ENCODE measurements around the gene SUGP1. TPM values are rescaled to one million over a fixed set of nuclear protein-coding genes. Genes with fewer than 3 reads are reported as not detected.
A peak's percentile ranks its signal among the peaks of the same experiment; 100 is the strongest.

Gene SUGP1
- total RNA-seq, 1 donor from 2014 or later: 79.8 TPM

DNA sequence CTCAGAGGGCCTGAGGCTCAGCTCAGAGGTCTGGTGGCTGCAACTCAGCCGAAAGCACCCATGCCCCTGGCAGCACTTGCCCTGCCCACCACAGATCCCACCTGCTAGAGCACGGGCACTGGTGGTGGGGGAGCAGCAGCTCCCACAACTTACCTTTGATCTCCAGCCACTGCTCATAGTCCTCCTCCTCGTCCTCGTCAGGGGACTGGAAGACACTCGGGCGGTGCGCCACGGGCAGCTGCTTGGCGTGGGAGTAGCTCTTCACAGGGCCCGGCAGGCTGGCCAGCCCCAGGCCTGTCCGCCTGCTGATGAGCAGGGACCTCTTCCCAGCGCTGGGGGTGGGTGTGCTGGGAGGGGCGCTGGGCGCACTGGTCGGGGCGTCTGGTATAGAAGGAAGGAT lies 14.6 kb downstream of the SUGP1 start:
- Mint-ChIP-seq H3K27ac (no peak overlapping the region), H3K36me3 (ENCODE audit: low read depth) (peaks cover 25% of the 10 kb centered on the region)
- no peak for DNase-seq (ENCODE audit: low spot score)

DNA sequence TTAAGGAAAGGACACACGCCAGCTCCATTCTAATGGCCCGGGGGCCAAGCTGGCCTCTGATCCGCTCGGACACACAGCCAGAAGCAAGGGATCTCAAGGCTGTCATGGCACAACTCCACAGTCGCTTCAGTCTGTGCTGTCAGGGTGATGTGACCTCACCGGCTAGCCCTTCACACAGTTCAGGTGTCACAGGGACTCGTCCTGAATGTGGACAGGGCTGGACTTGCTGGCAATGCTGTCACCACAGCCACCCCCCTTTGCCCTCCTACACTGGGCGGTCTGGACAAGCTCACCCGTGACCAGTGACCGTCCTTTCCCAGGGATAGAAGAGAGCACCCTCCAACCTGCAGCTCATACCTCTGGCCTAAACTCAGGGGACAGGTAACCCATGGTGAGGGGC lies 15.2 kb downstream of the SUGP1 start:
- DNase-seq (ENCODE audit: low spot score): no peak
- H3K9me3 Mint-ChIP-seq: no peaks in the 10 kb centered on the region
- no peak overlapping the region for H3K4me3 Mint-ChIP-seq
- no peak overlapping the region for H3K27ac Mint-ChIP-seq
- intact Hi-C loops (cut with micrococcal nuclease): no loop called here
- no peaks in the 10 kb centered on the region for H3K4me1 Mint-ChIP-seq (ENCODE audit: low read depth)
- no peaks in the 10 kb centered on the region for H3K27me3 Mint-ChIP-seq (ENCODE audit: insufficient read depth)
- H3K36me3 Mint-ChIP-seq (ENCODE audit: low read depth): peaks cover 24% of the 10 kb centered on the region

More for the DNA sequence above, 14.6 kb downstream of the SUGP1 start:
- no peak overlapping the region for H3K4me3 Mint-ChIP-seq
- no peaks in the 10 kb centered on the region for H3K27me3 Mint-ChIP-seq (ENCODE audit: insufficient read depth)
- H3K4me1 Mint-ChIP-seq (ENCODE audit: low read depth): no peaks in the 10 kb centered on the region
- H3K9me3 Mint-ChIP-seq: no peaks in the 10 kb centered on the region
- intact Hi-C loops (cut with micrococcal nuclease): no loop called here

DNA sequence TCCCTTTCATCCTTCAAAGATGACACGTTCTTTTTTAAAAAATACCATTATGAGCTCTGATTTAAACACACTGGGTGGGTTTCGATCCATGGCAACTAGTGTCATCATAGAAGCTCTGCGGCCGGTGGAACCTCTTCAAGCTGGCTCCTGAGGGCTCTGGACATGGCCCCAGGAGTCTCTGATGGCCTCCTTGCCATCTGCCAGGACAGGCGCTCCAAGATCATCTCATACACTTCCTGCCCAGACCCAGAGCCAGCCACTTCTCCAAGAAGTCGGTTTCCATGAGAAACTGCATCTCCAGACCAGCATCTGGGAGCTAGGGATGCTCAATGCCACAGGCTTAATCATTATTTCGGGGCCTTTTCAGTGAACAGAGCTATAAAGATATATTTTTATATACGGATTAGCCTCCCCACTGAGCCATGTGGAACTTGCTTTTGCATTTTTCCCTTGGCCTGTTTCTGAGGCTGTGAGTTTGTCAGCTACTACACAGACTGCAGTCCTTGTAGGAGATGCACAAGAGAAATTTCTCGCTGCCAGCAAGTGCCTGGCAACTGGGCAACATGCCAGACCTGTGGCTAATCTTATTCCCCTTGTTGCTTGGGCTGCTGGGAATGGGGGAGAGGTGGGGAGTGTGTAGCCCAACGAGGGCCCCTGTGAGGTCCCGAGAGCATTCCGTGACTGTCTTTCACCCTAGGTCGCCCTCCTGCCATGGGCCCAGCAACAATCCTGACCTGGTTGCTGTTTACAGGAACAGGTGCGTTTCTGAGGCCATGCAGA lies 15.9 kb downstream of the SUGP1 start:
- H3K27me3 Mint-ChIP-seq (ENCODE audit: insufficient read depth): no peaks in the 10 kb centered on the region
- no peak overlapping the region for H3K4me3 Mint-ChIP-seq
- H3K9me3 Mint-ChIP-seq: no peaks in the 10 kb centered on the region
- no peaks in the 10 kb centered on the region for H3K4me1 Mint-ChIP-seq (ENCODE audit: low read depth)
- intact Hi-C loops (cut with micrococcal nuclease): no loop called here
- H3K36me3 Mint-ChIP-seq (ENCODE audit: low read depth): peaks cover 21% of the 10 kb centered on the region
- DNase-seq (ENCODE audit: low spot score): no peak
- H3K27ac Mint-ChIP-seq: peak overlapping the region; percentile 7

DNA sequence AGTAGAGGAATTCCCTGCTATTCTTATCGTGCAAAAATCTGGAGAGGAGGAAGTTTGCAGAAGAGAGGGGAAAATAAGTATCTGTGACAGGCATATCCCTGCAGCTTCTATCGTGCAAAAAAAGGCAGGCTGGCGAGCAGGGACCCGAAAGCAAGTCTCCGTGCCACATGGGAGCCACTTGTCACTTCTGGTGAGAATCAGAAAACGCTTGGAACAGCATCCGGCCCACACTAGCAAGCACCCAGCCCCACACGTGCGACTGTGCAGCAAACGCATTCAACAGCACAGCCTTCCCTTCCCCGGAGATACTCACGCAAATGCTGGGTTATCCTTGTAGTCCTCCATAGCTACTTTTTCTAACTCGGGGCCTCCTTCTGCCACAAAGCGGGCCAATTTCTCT lies 16.9 kb downstream of the SUGP1 start:
- Mint-ChIP-seq H3K9me3 (no peaks in the 10 kb centered on the region), H3K27ac (no peak overlapping the region), H3K36me3 (ENCODE audit: low read depth) (peaks cover 22% of the 10 kb centered on the region), H3K27me3 (ENCODE audit: insufficient read depth) (no peaks in the 10 kb centered on the region), H3K4me1 (ENCODE audit: low read depth) (no peaks in the 10 kb centered on the region), H3K4me3 (no peak overlapping the region)
- DNase-seq (ENCODE audit: low spot score): no peak
- intact Hi-C loops (cut with micrococcal nuclease): no loop called here

DNA sequence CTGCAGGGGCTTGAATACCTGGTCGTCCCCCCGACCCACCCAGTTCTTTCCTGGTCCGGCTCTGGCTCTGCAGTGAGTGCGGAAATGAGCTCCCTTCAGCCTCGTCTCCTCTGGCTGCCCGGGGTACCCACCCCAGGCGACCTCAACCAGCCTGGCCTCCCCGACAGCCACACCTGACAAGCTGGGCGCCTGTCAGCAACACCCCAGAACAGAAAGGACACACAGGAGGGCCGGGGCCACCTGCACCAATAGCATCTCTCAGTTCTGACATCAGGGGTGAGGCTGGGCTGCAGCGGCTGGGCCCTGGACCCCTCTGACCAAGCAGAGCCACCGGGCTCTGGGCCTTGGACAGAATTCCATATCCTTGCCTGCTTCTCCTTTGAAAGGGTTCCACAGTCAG lies 19.7 kb downstream of the SUGP1 start:
- no peak overlapping the region for H3K4me3 Mint-ChIP-seq
- no peaks in the 10 kb centered on the region for H3K4me1 Mint-ChIP-seq (ENCODE audit: low read depth)
- no peak for DNase-seq (ENCODE audit: low spot score)
- no peaks in the 10 kb centered on the region for H3K27me3 Mint-ChIP-seq (ENCODE audit: insufficient read depth)
- H3K36me3 Mint-ChIP-seq (ENCODE audit: low read depth): peaks cover 23% of the 10 kb centered on the region
- no peak overlapping the region for H3K27ac Mint-ChIP-seq
- intact Hi-C loops (cut with micrococcal nuclease): no loop called here
- no peaks in the 10 kb centered on the region for H3K9me3 Mint-ChIP-seq

DNA sequence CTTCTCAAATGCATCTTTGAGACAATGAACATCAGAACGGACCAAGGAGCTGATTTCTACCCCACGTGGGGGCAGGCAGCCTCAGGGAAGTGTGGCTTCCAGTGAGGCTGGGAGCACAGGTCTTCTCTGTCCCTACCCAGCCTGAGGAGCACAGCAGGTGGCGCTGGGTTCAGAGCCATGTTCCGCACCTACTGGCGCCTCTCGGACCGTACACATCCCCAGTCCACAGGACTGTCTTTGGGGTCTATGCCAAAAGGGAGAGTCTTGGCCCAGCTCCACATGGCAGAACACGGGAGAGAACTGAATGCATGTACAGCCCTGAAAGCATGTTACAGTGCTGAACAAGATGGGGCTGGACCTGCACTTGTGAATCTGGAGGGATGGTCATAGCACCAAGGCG lies 22.6 kb downstream of the SUGP1 start:
- H3K9me3 Mint-ChIP-seq: no peaks in the 10 kb centered on the region
- intact Hi-C loops (cut with micrococcal nuclease): no loop called here
- no peaks in the 10 kb centered on the region for H3K4me1 Mint-ChIP-seq (ENCODE audit: low read depth)
- no peak overlapping the region for H3K27ac Mint-ChIP-seq
- DNase-seq (ENCODE audit: low spot score): no peak
- peaks cover 29% of the 10 kb centered on the region for H3K36me3 Mint-ChIP-seq (ENCODE audit: low read depth)
- H3K4me3 Mint-ChIP-seq: no peak overlapping the region
- H3K27me3 Mint-ChIP-seq (ENCODE audit: insufficient read depth): no peaks in the 10 kb centered on the region

DNA sequence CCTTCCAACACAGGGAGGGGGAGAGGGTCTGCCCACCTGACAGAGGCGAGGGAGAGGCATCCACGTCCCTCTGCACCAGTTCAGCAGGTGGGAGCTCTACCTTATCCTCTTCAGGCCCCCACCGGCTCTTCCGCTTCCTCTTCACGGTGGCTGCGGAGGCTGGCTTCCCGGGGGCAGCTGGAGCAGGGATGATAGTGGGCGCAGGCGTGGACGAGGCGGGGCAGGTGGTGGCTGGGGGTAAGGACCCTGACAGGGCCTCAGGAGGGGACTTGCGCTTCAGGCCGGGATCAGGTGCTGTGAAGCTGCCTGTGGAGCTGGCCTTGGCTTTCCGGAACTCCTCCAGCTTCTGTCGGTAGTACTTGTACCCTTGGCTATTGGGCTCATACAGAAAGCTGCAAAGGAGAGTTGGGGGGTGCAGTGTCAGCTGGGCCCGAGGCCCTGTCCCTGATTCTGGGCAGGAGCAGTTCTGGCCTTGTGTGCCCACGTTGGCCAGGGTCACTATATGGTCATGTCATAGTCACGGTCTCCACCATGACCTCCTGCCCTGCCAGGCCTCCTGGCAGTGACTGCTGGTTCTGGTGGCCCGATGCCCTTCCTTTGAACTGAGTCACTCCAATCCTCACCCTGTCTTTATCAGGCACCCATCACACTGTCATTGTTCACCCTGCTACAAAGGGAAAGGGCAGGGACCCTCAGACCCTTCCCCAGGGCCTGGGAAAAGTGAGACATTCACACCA lies 23.2 kb downstream of the SUGP1 start:
- Mint-ChIP-seq H3K27me3 (ENCODE audit: insufficient read depth) (no peaks in the 10 kb centered on the region), H3K4me1 (ENCODE audit: low read depth) (no peaks in the 10 kb centered on the region), H3K4me3 (no peak overlapping the region), H3K36me3 (ENCODE audit: low read depth) (peaks cover 34% of the 10 kb centered on the region), H3K9me3 (no peaks in the 10 kb centered on the region), H3K27ac (no peak overlapping the region)
- intact Hi-C loops (cut with micrococcal nuclease): no loop called here
- no peak for DNase-seq (ENCODE audit: low spot score)

DNA sequence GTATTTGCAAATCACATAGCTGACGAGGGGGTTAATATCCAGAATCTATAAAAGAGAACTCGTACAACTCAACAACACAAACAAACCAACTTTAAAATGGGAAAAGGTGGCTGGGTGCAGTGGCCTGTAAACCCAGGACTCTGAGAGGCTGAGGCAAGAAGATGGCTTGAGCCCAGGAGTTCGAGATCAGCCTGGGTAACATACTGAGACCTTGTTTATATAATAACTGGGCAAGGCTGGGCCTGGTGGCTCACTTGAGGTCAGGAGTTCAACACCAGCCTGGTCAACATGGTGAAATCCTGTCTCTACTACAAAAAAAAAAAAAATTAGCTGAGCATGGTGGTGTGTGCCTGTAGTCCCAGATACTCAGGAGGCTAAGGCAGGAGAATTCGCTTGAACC lies 25.4 kb downstream of the SUGP1 start:
- no peak for DNase-seq (ENCODE audit: low spot score)
- Mint-ChIP-seq H3K27me3 (ENCODE audit: insufficient read depth) (no peaks in the 10 kb centered on the region), H3K4me3 (no peak overlapping the region), H3K9me3 (no peaks in the 10 kb centered on the region), H3K36me3 (ENCODE audit: low read depth) (peaks cover 37% of the 10 kb centered on the region), H3K27ac (no peak overlapping the region), H3K4me1 (ENCODE audit: low read depth) (no peaks in the 10 kb centered on the region)
- intact Hi-C loops (cut with micrococcal nuclease): no loop called here

DNA sequence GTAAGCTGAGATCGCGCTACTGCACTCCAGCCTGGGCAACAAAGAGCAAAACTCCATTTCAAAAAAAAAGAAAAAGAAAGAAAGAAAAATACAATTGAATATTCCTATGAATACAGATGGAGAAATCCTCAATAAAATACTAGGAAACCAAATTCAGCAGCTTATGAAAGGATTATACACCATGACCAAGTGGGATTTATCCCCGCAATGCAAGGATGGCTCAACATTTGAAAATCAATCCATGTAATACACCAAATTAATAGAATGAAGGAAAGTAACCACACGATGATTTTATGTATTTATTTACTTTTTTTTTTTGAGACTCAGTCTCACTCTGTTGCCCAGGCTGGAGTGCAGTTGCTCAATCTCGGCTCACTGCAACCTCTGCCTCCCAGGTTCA lies 27.7 kb downstream of the SUGP1 start:
- H3K4me1 Mint-ChIP-seq (ENCODE audit: low read depth): no peaks in the 10 kb centered on the region
- peaks cover 36% of the 10 kb centered on the region for H3K36me3 Mint-ChIP-seq (ENCODE audit: low read depth)
- DNase-seq (ENCODE audit: low spot score): no peak
- no peak overlapping the region for H3K27ac Mint-ChIP-seq
- H3K4me3 Mint-ChIP-seq: no peak overlapping the region
- H3K9me3 Mint-ChIP-seq: no peaks in the 10 kb centered on the region
- no peaks in the 10 kb centered on the region for H3K27me3 Mint-ChIP-seq (ENCODE audit: insufficient read depth)
- intact Hi-C loops (cut with micrococcal nuclease): no loop called here

DNA sequence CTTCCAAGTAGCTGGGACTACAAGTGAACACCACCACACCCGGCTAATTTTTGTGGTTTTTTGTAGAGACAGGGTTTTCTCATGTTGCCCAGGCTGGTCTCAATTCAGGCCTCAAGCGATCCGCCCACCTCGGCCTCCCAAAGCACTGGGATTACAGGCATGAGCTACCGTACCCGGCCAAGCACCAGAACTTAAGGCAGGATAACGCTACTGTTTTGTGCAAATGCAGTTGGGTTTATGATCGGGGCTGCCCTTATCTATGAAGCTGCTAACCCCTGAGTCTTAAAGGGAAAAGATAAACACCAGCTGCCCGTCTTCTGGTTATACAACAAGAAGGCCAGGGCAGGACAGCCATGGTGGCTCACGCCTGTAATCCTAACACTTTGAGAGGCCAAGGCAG lies 34.6 kb downstream of the SUGP1 start:
- no peaks in the 10 kb centered on the region for H3K9me3 Mint-ChIP-seq

DNA sequence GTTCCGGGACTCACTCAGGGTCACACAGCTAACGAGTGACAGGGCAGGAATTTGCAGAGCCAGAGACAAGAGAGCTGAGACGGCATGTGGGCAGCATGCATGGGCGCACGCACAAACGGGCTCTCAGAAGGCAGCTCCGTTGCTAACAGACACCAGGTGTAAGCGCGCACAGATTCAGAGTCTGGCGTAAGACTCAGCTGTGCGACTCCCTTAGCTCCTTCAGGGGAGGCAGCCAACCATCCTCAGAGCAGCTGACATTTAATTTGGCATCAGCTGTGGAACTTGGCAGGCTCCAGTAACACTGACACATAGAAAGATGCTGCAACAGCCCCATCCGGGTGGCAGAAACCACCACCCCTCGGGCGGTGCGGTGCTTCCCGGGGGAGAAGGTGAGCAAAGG lies 39.7 kb downstream of the SUGP1 start:
- H3K9me3 Mint-ChIP-seq: no peaks in the 10 kb centered on the region
- intact Hi-C loops (cut with micrococcal nuclease): no loop called here
- no peak overlapping the region for H3K27ac Mint-ChIP-seq
- H3K36me3 Mint-ChIP-seq (ENCODE audit: low read depth): peaks cover 31% of the 10 kb centered on the region
- DNase-seq (ENCODE audit: low spot score): no peak
- no peaks in the 10 kb centered on the region for H3K4me1 Mint-ChIP-seq (ENCODE audit: low read depth)
- no peak overlapping the region for H3K4me3 Mint-ChIP-seq
- H3K27me3 Mint-ChIP-seq (ENCODE audit: insufficient read depth): no peaks in the 10 kb centered on the region

More for the DNA sequence above, 34.6 kb downstream of the SUGP1 start:
- Mint-ChIP-seq H3K36me3 (ENCODE audit: low read depth) (peaks cover 17% of the 10 kb centered on the region), H3K4me1 (ENCODE audit: low read depth) (no peaks in the 10 kb centered on the region), H3K27me3 (ENCODE audit: insufficient read depth) (no peaks in the 10 kb centered on the region), H3K4me3 (no peak overlapping the region), H3K27ac (no peak overlapping the region)
- intact Hi-C loops (cut with micrococcal nuclease): no loop called here
- DNase-seq (ENCODE audit: low spot score): no peak

DNA sequence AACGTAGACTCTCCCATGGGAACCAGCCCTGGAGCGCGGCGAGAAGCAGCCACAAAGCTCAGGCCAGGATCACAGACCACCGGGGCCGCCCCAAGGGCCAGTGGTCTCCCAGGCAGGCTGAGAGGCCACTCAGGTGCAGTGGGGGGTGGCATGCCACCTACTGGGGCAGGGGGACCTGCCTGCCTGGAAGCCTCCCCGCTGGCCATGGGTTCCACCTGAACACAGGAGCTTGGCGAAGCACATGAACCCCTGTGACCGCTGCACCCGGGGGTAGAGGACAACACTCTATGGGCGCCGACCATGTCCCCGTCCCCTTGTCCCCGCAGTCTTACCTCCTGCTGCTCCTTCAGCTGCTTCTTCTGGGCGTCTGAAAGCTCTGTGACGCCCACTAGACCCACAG lies 40.5 kb downstream of the SUGP1 start:
- DNase-seq (ENCODE audit: low spot score): no peak
- H3K4me3 Mint-ChIP-seq: no peak overlapping the region
- peaks cover 29% of the 10 kb centered on the region for H3K36me3 Mint-ChIP-seq (ENCODE audit: low read depth)
- no peak overlapping the region for H3K27ac Mint-ChIP-seq
- no peaks in the 10 kb centered on the region for H3K27me3 Mint-ChIP-seq (ENCODE audit: insufficient read depth)
- H3K4me1 Mint-ChIP-seq (ENCODE audit: low read depth): no peaks in the 10 kb centered on the region
- intact Hi-C loops (cut with micrococcal nuclease): no loop called here
- no peaks in the 10 kb centered on the region for H3K9me3 Mint-ChIP-seq

DNA sequence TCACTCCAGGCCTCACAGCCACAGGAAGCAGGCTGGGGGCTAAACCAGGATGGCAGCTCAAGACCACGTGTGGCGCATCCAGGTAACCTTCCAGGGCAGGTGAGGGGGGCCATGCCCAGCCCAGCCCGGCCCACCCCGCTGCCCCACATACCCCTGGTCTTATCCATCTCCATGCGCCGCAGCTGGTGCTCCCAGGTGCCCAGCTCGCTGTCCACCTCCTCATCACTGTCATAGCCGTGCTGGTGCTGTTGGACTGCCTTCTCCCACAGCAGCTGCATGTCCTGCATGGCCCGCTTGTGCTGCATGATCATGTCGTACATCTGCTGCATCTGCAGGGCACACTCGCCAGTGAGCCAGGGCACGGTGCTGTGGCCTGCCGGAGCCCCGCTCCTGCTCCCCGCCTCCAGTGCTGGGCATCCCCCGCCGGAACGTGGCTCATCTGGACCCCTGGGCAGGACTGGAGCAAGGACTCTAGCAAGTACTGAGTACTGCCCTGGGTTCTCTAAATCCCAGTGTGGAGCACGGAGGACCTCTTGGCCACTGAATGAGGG lies 41.2 kb downstream of the SUGP1 start:
- Mint-ChIP-seq H3K4me1 (ENCODE audit: low read depth) (no peaks in the 10 kb centered on the region), H3K9me3 (no peaks in the 10 kb centered on the region), H3K36me3 (ENCODE audit: low read depth) (peaks cover 24% of the 10 kb centered on the region), H3K4me3 (no peak overlapping the region), H3K27ac (no peak overlapping the region), H3K27me3 (ENCODE audit: insufficient read depth) (peaks cover 1% of the 10 kb centered on the region)
- intact Hi-C loops (cut with micrococcal nuclease): no loop called here
- DNase-seq (ENCODE audit: low spot score): no peak
